ENCODE results near the gene B3GALT4. TPM values are rescaled to one million over a fixed set of nuclear protein-coding genes. Genes with fewer than 3 reads are reported as not detected.

The B3GALT4 gene
- total and polyA plus RNA-seq, 2 of the 13 experiments (the other 11 are each of a cell fraction or from before 2014, with no cell fraction given) = 0.04 to 0.27 TPM

DNA sequence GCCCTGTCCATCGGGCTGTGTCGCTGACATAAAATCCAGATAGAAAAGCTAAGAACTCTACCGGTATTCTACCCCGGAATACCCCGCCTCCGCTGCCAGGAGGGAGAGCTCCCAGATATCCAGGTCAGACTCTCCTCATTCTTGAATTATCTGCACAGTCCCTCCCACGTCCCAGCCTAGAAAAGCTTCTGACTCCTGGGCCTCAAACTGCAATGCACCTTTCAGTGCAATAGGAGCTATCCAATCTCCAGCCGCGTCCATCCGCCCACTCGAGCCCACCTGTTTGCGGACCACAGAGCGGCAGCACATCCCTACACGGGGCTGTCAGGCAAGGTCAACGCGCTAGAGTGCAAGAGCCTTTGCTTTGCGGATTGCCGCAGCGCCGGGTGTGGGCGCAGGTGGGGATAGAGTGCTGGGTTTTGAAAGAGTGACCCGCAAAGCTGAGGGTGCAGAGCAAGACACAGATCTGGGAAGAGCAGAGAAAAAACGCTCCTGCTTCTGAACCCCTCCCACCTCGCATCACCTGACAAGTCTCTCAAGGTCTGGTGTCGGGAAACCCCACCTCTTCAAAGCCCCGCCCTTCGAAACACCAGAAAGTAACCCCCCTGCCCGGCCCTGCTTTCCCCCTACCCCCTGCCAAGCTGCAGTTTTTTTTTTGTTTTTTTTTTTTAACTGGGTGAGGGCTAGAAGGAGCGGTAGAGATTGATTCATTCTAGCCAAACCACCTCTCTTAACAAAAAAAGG, 35.6 kb downstream of the B3GALT4 start (continued):
- TF ChIP-seq, protein P1, sequence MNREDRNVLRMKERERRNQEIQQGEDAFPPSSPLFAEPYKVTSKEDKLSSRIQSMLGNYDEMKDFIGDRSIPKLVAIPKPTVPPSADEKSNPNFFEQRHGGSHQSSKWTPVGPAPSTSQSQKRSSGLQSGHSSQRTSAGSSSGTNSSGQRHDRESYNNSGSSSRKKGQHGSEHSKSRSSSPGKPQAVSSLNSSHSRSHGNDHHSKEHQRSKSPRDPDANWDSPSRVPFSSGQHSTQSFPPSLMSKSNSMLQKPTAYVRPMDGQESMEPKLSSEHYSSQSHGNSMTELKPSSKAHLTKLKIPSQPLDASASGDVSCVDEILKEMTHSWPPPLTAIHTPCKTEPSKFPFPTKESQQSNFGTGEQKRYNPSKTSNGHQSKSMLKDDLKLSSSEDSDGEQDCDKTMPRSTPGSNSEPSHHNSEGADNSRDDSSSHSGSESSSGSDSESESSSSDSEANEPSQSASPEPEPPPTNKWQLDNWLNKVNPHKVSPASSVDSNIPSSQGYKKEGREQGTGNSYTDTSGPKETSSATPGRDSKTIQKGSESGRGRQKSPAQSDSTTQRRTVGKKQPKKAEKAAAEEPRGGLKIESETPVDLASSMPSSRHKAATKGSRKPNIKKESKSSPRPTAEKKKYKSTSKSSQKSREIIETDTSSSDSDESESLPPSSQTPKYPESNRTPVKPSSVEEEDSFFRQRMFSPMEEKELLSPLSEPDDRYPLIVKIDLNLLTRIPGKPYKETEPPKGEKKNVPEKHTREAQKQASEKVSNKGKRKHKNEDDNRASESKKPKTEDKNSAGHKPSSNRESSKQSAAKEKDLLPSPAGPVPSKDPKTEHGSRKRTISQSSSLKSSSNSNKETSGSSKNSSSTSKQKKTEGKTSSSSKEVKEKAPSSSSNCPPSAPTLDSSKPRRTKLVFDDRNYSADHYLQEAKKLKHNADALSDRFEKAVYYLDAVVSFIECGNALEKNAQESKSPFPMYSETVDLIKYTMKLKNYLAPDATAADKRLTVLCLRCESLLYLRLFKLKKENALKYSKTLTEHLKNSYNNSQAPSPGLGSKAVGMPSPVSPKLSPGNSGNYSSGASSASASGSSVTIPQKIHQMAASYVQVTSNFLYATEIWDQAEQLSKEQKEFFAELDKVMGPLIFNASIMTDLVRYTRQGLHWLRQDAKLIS (CRISPR knock-in tag; IDR thresholded peaks at IDR 0.05) = 0 out of 2 replicates have a peak, but pooled peaks have one; percentile 38
- TF ChIP-seq ZNF282 (IDR thresholded peaks at IDR 0.05; ENCODE audit: partially characterized antibody) (no peak), ATF2 (CRISPR knock-in tag; IDR thresholded peaks at IDR 0.05) (peak; percentile 68; the same call in 1 of the 2 replicates), SAP130 (CRISPR knock-in tag; IDR thresholded peaks at IDR 0.05; ENCODE audit: low read depth) (peak; percentile 80), TAF1 (CRISPR knock-in tag; IDR thresholded peaks at IDR 0.05) (peak; percentile 49; the same call in 1 of the 2 replicates), ZNF562 (CRISPR knock-in tag; IDR thresholded peaks at IDR 0.05; ENCODE audit: borderline replicate concordance) (no peak), POLR2A (IDR thresholded peaks at IDR 0.05; ENCODE audit: insufficient read depth in 1 of 2, low read depth in 2 of 2, low read length in 2 of 2) (peak in 1 of 2 experiments; percentile 59; a peak in 1 of 4 replicates), GLI4 (CRISPR knock-in tag; IDR thresholded peaks at IDR 0.05; ENCODE audit: borderline replicate concordance) (no peak), NR2F1 (CRISPR knock-in tag; IDR thresholded peaks at IDR 0.05) (no peak), BRCA1 (CRISPR knock-in tag; IDR thresholded peaks at IDR 0.05) (no peak), ZFY (CRISPR knock-in tag; IDR thresholded peaks at IDR 0.05) (no peak), ZNF619 (CRISPR knock-in tag; IDR thresholded peaks at IDR 0.05) (no peak), ZNF530 (CRISPR knock-in tag; IDR thresholded peaks at IDR 0.05; ENCODE audit: low read depth) (no peak), ZSCAN5A (CRISPR knock-in tag; IDR thresholded peaks at IDR 0.05; ENCODE audit: borderline replicate concordance) (no peak), HDAC1 (CRISPR knock-in tag; IDR thresholded peaks at IDR 0.05) (no peak), SIX4 (CRISPR knock-in tag; IDR thresholded peaks at IDR 0.05) (no peak), SOX6 (IDR thresholded peaks at IDR 0.05) (no peak), SOX6 (CRISPR knock-in tag; IDR thresholded peaks at IDR 0.05) (peak; percentile 49; the same call in 1 of the 2 replicates), ZKSCAN5 (CRISPR knock-in tag; IDR thresholded peaks at IDR 0.05) (no peak), ZNF572 (CRISPR knock-in tag; IDR thresholded peaks at IDR 0.05) (no peak)
- TF ChIP-seq, protein P2, sequence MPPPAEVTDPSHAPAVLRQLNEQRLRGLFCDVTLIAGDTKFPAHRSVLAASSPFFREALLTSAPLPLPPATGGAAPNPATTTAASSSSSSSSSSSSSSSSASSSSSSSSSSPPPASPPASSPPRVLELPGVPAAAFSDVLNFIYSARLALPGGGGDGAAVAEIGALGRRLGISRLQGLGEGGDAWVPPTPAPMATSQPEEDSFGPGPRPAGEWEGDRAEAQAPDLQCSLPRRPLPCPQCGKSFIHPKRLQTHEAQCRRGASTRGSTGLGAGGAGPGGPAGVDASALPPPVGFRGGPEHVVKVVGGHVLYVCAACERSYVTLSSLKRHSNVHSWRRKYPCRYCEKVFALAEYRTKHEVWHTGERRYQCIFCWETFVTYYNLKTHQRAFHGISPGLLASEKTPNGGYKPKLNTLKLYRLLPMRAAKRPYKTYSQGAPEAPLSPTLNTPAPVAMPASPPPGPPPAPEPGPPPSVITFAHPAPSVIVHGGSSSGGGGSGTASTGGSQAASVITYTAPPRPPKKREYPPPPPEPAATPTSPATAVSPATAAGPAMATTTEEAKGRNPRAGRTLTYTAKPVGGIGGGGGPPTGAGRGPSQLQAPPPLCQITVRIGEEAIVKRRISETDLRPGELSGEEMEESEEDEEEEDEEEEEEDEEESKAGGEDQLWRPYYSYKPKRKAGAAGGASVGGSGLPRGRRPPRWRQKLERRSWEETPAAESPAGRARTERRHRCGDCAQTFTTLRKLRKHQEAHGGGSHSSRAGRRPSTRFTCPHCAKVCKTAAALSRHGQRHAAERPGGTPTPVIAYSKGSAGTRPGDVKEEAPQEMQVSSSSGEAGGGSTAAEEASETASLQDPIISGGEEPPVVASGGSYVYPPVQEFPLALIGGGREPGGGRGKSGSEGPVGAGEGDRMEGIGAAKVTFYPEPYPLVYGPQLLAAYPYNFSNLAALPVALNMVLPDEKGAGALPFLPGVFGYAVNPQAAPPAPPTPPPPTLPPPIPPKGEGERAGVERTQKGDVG (CRISPR knock-in tag; IDR thresholded peaks at IDR 0.05; ENCODE audit: borderline replicate concordance) = no peak
